ENCODE results near the gene ADAM29.

ADAM29 gene

DNA sequence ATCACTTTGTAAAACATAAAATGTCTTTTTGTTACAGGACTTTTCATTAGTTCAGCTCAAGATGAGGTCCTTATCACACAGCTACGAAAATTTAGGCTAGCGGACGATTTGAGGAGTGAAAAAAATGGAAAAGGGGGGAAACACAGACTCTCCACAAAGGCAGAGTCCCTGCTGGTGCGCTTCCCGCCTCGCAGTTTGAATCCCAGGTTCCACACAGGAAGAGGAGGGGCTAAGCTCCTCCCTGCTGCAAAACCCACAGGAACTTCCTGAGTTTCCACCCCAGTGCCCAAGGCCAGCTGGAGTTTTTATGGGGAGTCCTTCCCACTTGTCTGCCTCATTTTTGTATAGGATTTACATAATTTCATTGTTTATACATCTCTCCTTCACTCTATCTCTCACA lies 11.2 kb downstream of the ADAM29 start:
- H3K27me3 ChIP-seq (ENCODE audit: low read length), result no peaks in the 10 kb centered on the region
- peaks cover 4% of the 10 kb centered on the region; the same call in 1 of the 2 replicates for H3K9me3 ChIP-seq (ENCODE audit: insufficient read depth, low read length)
- no peaks in the 10 kb centered on the region for H4K20me1 ChIP-seq (ENCODE audit: low read depth, low read length)
- peaks cover 57% of the 10 kb centered on the region for H3F3A ChIP-seq (ENCODE audit: insufficient read depth)
- H2AFZ ChIP-seq (ENCODE audit: low read depth, low read length, severe bottlenecking), result no peak overlapping the region
- H3K79me2 ChIP-seq (ENCODE audit: insufficient read depth, low read length), result no peaks in the 10 kb centered on the region
- H3K9ac ChIP-seq (ENCODE audit: low read length), result peak overlapping the region; percentile 62
- TF ChIP-seq EZH2phosphoT487 (conservative IDR thresholded peaks at IDR 0.05; ENCODE audit: low read length), result no peak
- TF ChIP-seq, protein P1, sequence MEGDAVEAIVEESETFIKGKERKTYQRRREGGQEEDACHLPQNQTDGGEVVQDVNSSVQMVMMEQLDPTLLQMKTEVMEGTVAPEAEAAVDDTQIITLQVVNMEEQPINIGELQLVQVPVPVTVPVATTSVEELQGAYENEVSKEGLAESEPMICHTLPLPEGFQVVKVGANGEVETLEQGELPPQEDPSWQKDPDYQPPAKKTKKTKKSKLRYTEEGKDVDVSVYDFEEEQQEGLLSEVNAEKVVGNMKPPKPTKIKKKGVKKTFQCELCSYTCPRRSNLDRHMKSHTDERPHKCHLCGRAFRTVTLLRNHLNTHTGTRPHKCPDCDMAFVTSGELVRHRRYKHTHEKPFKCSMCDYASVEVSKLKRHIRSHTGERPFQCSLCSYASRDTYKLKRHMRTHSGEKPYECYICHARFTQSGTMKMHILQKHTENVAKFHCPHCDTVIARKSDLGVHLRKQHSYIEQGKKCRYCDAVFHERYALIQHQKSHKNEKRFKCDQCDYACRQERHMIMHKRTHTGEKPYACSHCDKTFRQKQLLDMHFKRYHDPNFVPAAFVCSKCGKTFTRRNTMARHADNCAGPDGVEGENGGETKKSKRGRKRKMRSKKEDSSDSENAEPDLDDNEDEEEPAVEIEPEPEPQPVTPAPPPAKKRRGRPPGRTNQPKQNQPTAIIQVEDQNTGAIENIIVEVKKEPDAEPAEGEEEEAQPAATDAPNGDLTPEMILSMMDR (IDR thresholded peaks at IDR 0.05; ENCODE audit: insufficient read depth, low read length, poor library complexity, severe bottlenecking), result no peak
- H3K4me2 ChIP-seq (ENCODE audit: low read depth, low read length, poor library complexity, severe bottlenecking), result peak overlapping the region; percentile 82
- peak overlapping the region; percentile 100 for H3K27ac ChIP-seq (ENCODE audit: low read depth, low read length)
- H3K36me3 ChIP-seq (ENCODE audit: low read length), result peaks cover 4% of the 10 kb centered on the region; the same call in 1 of the 2 replicates
- no peaks in the 10 kb centered on the region for H3K9me2 ChIP-seq (replicated peaks; ENCODE audit: insufficient read depth, low read length)
- no peak overlapping the region for H3K4me3 ChIP-seq (ENCODE audit: insufficient read depth, low read length, poor library complexity, severe bottlenecking)

DNA sequence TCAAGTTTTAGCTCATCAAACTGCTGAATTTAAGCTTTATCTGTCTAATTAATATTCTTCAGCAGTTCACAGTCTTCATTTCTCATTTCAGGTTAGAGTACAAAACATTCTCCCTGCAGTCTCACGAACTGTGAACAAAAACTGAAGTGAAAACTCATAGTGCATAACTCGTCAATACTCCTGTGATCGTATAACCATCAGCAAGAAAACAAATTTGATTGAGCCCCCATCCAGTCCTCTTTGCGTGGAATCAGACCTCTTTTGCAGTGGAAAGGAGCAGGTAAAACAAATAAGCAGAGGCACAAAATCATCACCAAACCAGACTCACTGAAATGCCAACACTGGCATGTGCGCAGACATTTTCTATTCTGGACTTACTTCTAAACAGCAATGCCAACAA lies 12.7 kb downstream of the ADAM29 start:
- H3K27ac ChIP-seq (ENCODE audit: low read depth, low read length), result peak overlapping the region; percentile 100
- H4K20me1 ChIP-seq (ENCODE audit: low read depth, low read length), result no peaks in the 10 kb centered on the region
- peak overlapping the region; percentile 20 for H2AFZ ChIP-seq (ENCODE audit: low read depth, low read length, severe bottlenecking)
- H3K9ac ChIP-seq (ENCODE audit: low read length), result peak overlapping the region; percentile 62
- no peak for TF ChIP-seq EZH2phosphoT487 (conservative IDR thresholded peaks at IDR 0.05; ENCODE audit: low read length)
- TF ChIP-seq, protein P1 (IDR thresholded peaks at IDR 0.05; ENCODE audit: insufficient read depth, low read length, poor library complexity, severe bottlenecking), result no peak
- H3F3A ChIP-seq (ENCODE audit: insufficient read depth), result peaks cover 52% of the 10 kb centered on the region
- no peaks in the 10 kb centered on the region for H3K9me2 ChIP-seq (replicated peaks; ENCODE audit: insufficient read depth, low read length)
- no peaks in the 10 kb centered on the region for H3K79me2 ChIP-seq (ENCODE audit: insufficient read depth, low read length)
- no peaks in the 10 kb centered on the region for H3K27me3 ChIP-seq (ENCODE audit: low read length)
- H3K4me2 ChIP-seq (ENCODE audit: low read depth, low read length, poor library complexity, severe bottlenecking), result peak overlapping the region; percentile 82
- peaks cover 7% of the 10 kb centered on the region; the same call in 1 of the 2 replicates for H3K9me3 ChIP-seq (ENCODE audit: insufficient read depth, low read length)
- H3K4me3 ChIP-seq (ENCODE audit: insufficient read depth, low read length, poor library complexity, severe bottlenecking), result no peak overlapping the region
- no peaks in the 10 kb centered on the region; the same call in 1 of the 2 replicates for H3K36me3 ChIP-seq (ENCODE audit: low read length)

DNA sequence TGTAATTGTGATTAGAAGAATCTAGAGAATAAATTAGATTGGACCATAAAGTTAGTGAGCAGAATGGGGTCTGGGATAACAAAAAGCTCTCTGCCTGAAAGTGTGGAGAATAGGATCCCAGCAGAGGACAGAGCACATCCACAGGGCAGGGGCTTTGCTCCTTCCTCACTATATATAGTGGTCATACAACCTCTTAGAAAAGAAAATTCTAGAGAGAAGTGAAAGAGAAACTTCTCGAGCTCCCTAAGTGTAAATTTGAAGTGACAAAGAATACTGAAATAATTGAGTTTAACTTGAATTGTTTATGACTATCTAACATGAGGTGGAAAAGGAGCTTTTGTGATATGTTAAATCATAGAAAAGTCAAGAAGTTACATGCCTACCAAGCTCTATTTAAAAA lies 14.9 kb downstream of the ADAM29 start:
- no peaks in the 10 kb centered on the region for H3K27me3 ChIP-seq (ENCODE audit: low read length)
- peaks cover 43% of the 10 kb centered on the region for H3F3A ChIP-seq (ENCODE audit: insufficient read depth)
- no peaks in the 10 kb centered on the region; the same call in 1 of the 2 replicates for H3K36me3 ChIP-seq (ENCODE audit: low read length)
- TF ChIP-seq EZH2phosphoT487 (conservative IDR thresholded peaks at IDR 0.05; ENCODE audit: low read length), result no peak
- TF ChIP-seq, protein P1 (IDR thresholded peaks at IDR 0.05; ENCODE audit: insufficient read depth, low read length, poor library complexity, severe bottlenecking), result no peak
- H3K4me3 ChIP-seq (ENCODE audit: insufficient read depth, low read length, poor library complexity, severe bottlenecking), result no peak overlapping the region
- H4K20me1 ChIP-seq (ENCODE audit: low read depth, low read length), result no peaks in the 10 kb centered on the region
- no peaks in the 10 kb centered on the region for H3K79me2 ChIP-seq (ENCODE audit: insufficient read depth, low read length)
- no peaks in the 10 kb centered on the region for H3K9me2 ChIP-seq (replicated peaks; ENCODE audit: insufficient read depth, low read length)
- peak overlapping the region; percentile 82 for H3K4me2 ChIP-seq (ENCODE audit: low read depth, low read length, poor library complexity, severe bottlenecking)
- H3K9me3 ChIP-seq (ENCODE audit: insufficient read depth, low read length), result peaks cover 7% of the 10 kb centered on the region; the same call in 1 of the 2 replicates
- peak overlapping the region; percentile 100 for H3K27ac ChIP-seq (ENCODE audit: low read depth, low read length)
- H2AFZ ChIP-seq (ENCODE audit: low read depth, low read length, severe bottlenecking), result peak overlapping the region; percentile 15
- peak overlapping the region; percentile 28 for H3K9ac ChIP-seq (ENCODE audit: low read length)
